SK-N-SH (cell line): ENCODE results near the gene CHCHD3.

Experiments
- POLR2AphosphoS5 ChIP-seq: IDR thresholded peaks from 2 replicates; pipeline ENCODE4 v1.6.1; 2012; ENCODE audit warnings: low read depth, low read length
- RAD21 ChIP-seq: IDR thresholded peaks from 2 replicates; pipeline ENCODE4 v1.6.1; 2012; ENCODE audit warnings: mild to moderate bottlenecking, low read length
- REST ChIP-seq: IDR thresholded peaks from 2 replicates; pipeline ENCODE4 v1.6.1; 2012; ENCODE audit warnings: mild to moderate bottlenecking, low read depth, low read length, moderate library complexity
- TF ChIP-seq, protein P1 (sequence below): fragments of 200-600 bp; sonication (generic); IDR thresholded peaks from 2 replicates; pipeline ENCODE4 v1.6.1; 2017; ENCODE audit warnings: antibody characterized with exemption, mild to moderate bottlenecking, moderate library complexity

- TF ChIP-seq POLR2AphosphoS5: no peak
- no peak for TF ChIP-seq RAD21
- TF ChIP-seq, protein P1, sequence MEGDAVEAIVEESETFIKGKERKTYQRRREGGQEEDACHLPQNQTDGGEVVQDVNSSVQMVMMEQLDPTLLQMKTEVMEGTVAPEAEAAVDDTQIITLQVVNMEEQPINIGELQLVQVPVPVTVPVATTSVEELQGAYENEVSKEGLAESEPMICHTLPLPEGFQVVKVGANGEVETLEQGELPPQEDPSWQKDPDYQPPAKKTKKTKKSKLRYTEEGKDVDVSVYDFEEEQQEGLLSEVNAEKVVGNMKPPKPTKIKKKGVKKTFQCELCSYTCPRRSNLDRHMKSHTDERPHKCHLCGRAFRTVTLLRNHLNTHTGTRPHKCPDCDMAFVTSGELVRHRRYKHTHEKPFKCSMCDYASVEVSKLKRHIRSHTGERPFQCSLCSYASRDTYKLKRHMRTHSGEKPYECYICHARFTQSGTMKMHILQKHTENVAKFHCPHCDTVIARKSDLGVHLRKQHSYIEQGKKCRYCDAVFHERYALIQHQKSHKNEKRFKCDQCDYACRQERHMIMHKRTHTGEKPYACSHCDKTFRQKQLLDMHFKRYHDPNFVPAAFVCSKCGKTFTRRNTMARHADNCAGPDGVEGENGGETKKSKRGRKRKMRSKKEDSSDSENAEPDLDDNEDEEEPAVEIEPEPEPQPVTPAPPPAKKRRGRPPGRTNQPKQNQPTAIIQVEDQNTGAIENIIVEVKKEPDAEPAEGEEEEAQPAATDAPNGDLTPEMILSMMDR: no peak
- no peak for TF ChIP-seq REST
Measured at GRCh38 chr7:133047321-133047720, 34.6 kb downstream of the CHCHD3 start.
